IMR-90 (cell line): ENCODE measurements around the gene SET.

ENCODE experiments used
- BHLHE40 ChIP-seq: fragments of 150-350 bp; IDR thresholded peaks from 2 replicates; pipeline ENCODE4 v1.6.1; 2016; ENCODE audit warnings: mild to moderate bottlenecking, low read depth, low read length
- CEBPB ChIP-seq: IDR thresholded peaks from 2 replicates; pipeline ENCODE4 v1.6.1; 2012; ENCODE audit warnings: low read depth, low read length, improper control_type of control experiment
- CTCF ChIP-seq: conservative IDR thresholded peaks from 2 replicates; pipeline ENCODE4 v1.5.1; 2012; ENCODE audit warnings: mild to moderate bottlenecking, low read depth, low read length, improper control_type of control experiment
- RAD21 ChIP-seq: IDR thresholded peaks from 2 replicates; pipeline ENCODE4 v1.6.1; 2012; ENCODE audit warnings: low read length, improper control_type of control experiment
- SMC3 ChIP-seq: fragments of 150-350 bp; IDR thresholded peaks from 2 replicates; pipeline ENCODE4 v1.6.1; 2016; ENCODE audit warnings: low read depth, mild to moderate bottlenecking, antibody characterized with exemption, low read length, moderate library complexity

GRCh38 chr9:128654481-128654880 is 34.5 kb upstream of the SET start:
- TF ChIP-seq CEBPB (no peak), CTCF (no peak), BHLHE40 (no peak), RAD21 (no peak), SMC3 (no peak)
